ENCODE results near the gene UBE2E3. TPM values are rescaled to one million over a fixed set of nuclear protein-coding genes. Genes with fewer than 3 reads are reported as not detected.

The UBE2E3 gene
- total and polyA plus RNA-seq, 4 donors: 50.7 to 66.6 (median 54.2) TPM

- Histone ChIP-seq H3K36me3 (ENCODE audit: control insufficient read depth in 1 of 2, insufficient read depth in 2 of 2, low read length in 1 of 2) (no peaks in the 10 kb centered on the region), H3K27me3 (ENCODE audit: control insufficient read depth in 1 of 2, insufficient read depth in 2 of 2, low read length in 1 of 2) (no peaks in the 10 kb centered on the region), H3K4me1 (ENCODE audit: control insufficient read depth in 1 of 2, insufficient read depth in 2 of 2, low read length in 2 of 2) (no peaks in the 10 kb centered on the region), H3K27ac (ENCODE audit: low read depth in 1 of 2, low read length in 2 of 2) (no peak overlapping the region), H3K9me3 (ENCODE audit: control insufficient read depth, low read length) (no peaks in the 10 kb centered on the region), H3K4me3 (ENCODE audit: low read length in 2 of 2) (no peak overlapping the region)
- no peak for DNase-seq
- no peak for ATAC-seq (ENCODE audit: low FRiP score)
- WGBS, 2 donors: 82 to 92% methylated on average over 2 of the region's 2 CpGs
- intact Hi-C loops (cut with DNase I): no loop called here
These were observed 130.7 kb downstream of the UBE2E3 start for GRCh38 chr2:181111059-181111458.

- Histone ChIP-seq H3K9me3 (ENCODE audit: control insufficient read depth, low read length) (no peaks in the 10 kb centered on the region), H3K4me1 (ENCODE audit: control insufficient read depth in 1 of 2, insufficient read depth in 2 of 2, low read length in 2 of 2) (no peaks in the 10 kb centered on the region), H3K27ac (ENCODE audit: low read depth in 1 of 2, low read length in 2 of 2) (no peak overlapping the region), H3K27me3 (ENCODE audit: control insufficient read depth in 1 of 2, insufficient read depth in 2 of 2, low read length in 1 of 2) (no peaks in the 10 kb centered on the region), H3K36me3 (ENCODE audit: control insufficient read depth in 1 of 2, insufficient read depth in 2 of 2, low read length in 1 of 2) (no peaks in the 10 kb centered on the region), H3K4me3 (ENCODE audit: low read length in 2 of 2) (no peak overlapping the region)
- DNase-seq (no peak), ATAC-seq (ENCODE audit: low FRiP score) (no peak)
- intact Hi-C loops (cut with DNase I): no loop called here
- WGBS, 2 donors: 67 to 76% methylated on average over 1 of the region's 1 CpG
These were observed 132.5 kb downstream of the UBE2E3 start for GRCh38 chr2:181112916-181113315.

Data from aorta (tissue), 5 donors.